Kidney epithelial cell (primary cell): ENCODE measurements around the gene BPIFA1. TPM values are rescaled to one million over a fixed set of nuclear protein-coding genes. Genes with fewer than 3 reads are reported as not detected.

Experiments used
- DNase-seq: peaks from one replicate; pipeline ENCODE4 v3.0.0-alpha.2; 2010; ENCODE audit warnings: low read depth
- H3K27me3 ChIP-seq: 2 replicates; pipeline ENCODE4 v1.6.0; 2011; ENCODE audit warnings: low read length; ENCODE audit not compliant: control insufficient read depth, insufficient read depth
- H3K36me3 ChIP-seq: 2 replicates; pipeline ENCODE4 v1.5.1; 2011; ENCODE audit warnings: low read length; ENCODE audit not compliant: control insufficient read depth, insufficient read depth
- H3K4me3 ChIP-seq: 2 replicates; pipeline ENCODE4 v1.5.1; 2011; ENCODE audit warnings: low read depth, mild to moderate bottlenecking, control low read depth, low read length
- CTCF ChIP-seq: IDR thresholded peaks from 2 replicates; pipeline ENCODE4 v1.5.1; 2011; ENCODE audit warnings: mild to moderate bottlenecking, moderate library complexity, low read length, control low read depth, inconsistent platforms; ENCODE audit not compliant: insufficient read depth, poor library complexity, severe bottlenecking
- total RNA-seq: library from RNA; depleted of rRNA; stranded (reverse); fragments of >200 nt; gene quantifications from 2 replicates; pipeline ENCODE4 v1.2.3, GENCODE V29; 2015

The BPIFA1 gene
- total RNA-seq, 1 donor from 2014 or later, result not detected

- DNase-seq, result no peak
- Histone ChIP-seq H3K4me3 (no peak overlapping the region), H3K36me3 (no peaks in the 10 kb centered on the region), H3K27me3 (no peaks in the 10 kb centered on the region)
- no peak for TF ChIP-seq CTCF
Observed at GRCh38 chr20:33199026-33199425, 36.8 kb upstream of the BPIFA1 start.

- no peak overlapping the region for H3K4me3 ChIP-seq
- DNase-seq, result no peak
- no peaks in the 10 kb centered on the region for H3K27me3 ChIP-seq
- no peaks in the 10 kb centered on the region for H3K36me3 ChIP-seq
- no peak for TF ChIP-seq CTCF
Observed at GRCh38 chr20:33202451-33202850, 33.3 kb upstream of the BPIFA1 start.

GRCh38 chr20:33203444-33203843, 32.4 kb upstream of the BPIFA1 start:
- no peaks in the 10 kb centered on the region for H3K27me3 ChIP-seq
- DNase-seq, result no peak
- no peak overlapping the region for H3K4me3 ChIP-seq
- H3K36me3 ChIP-seq, result no peaks in the 10 kb centered on the region
- TF ChIP-seq CTCF, result no peak

- DNase-seq, result peak; percentile 12
- H3K27me3 ChIP-seq, result peaks cover 2% of the 10 kb centered on the region
- no peaks in the 10 kb centered on the region for H3K36me3 ChIP-seq
- no peak for TF ChIP-seq CTCF
- H3K4me3 ChIP-seq, result no peak overlapping the region
Observed at GRCh38 chr20:33209789-33210188, 26.0 kb upstream of the BPIFA1 start.

GRCh38 chr20:33210371-33210770, 25.4 kb upstream of the BPIFA1 start:
- Histone ChIP-seq H3K36me3 (no peaks in the 10 kb centered on the region), H3K4me3 (no peak overlapping the region), H3K27me3 (peaks cover 2% of the 10 kb centered on the region)
- no peak for TF ChIP-seq CTCF
- DNase-seq, result no peak

GRCh38 chr20:33211817-33212424, 23.9 kb upstream of the BPIFA1 start:
- H3K4me3 ChIP-seq, result no peak overlapping the region
- TF ChIP-seq CTCF, result peak; percentile 51
- no peaks in the 10 kb centered on the region for H3K36me3 ChIP-seq
- DNase-seq, result peak; percentile 5
- H3K27me3 ChIP-seq, result peaks cover 2% of the 10 kb centered on the region
